GM12878 (cell line): ENCODE data around the gene CACNA1D.

Experiments
- CTCF ChIP-seq, 3 experiments: IDR thresholded peaks in 2 of 3; conservative IDR thresholded peaks in 1 of 3; 2 replicates each; pipeline ENCODE4 v1.5.1; 2011; ENCODE audit warnings: low read depth in 3 of 3, low read length in 3 of 3, mild to moderate bottlenecking in 3 of 3, control low read depth in 2 of 3, moderate library complexity in 2 of 3, inconsistent platforms in 1 of 3, mixed read lengths in 1 of 3; ENCODE audit not compliant: control insufficient read depth in 2 of 3, insufficient read depth in 1 of 3; ENCODE audit errors: extremely low read depth in 1 of 3
- EGR1 ChIP-seq, 2 experiments: IDR thresholded peaks; 1 replicate in 1 of 2; 2 replicates in 1 of 2; pipeline ENCODE4 v1.6.1; 2011 to 2012; ENCODE audit warnings: low read depth in 2 of 2, low read length in 2 of 2, borderline replicate concordance in 1 of 2, mild to moderate bottlenecking in 1 of 2, moderate library complexity in 1 of 2
- ELK1 ChIP-seq: IDR thresholded peaks from 2 replicates; pipeline ENCODE4 v1.6.1; 2012; ENCODE audit warnings: low read depth, low read length, improper control_type of control experiment
- JUND ChIP-seq: IDR thresholded peaks from 2 replicates; pipeline ENCODE4 v1.6.1; 2012; ENCODE audit warnings: low read depth, mild to moderate bottlenecking, low read length, improper control_type of control experiment, moderate library complexity
- KDM1A ChIP-seq: fragments of 200-600 bp; sonication (generic); IDR thresholded peaks from 2 replicates; pipeline ENCODE4 v1.6.1; 2016; ENCODE audit warnings: borderline replicate concordance
- NR2C2 ChIP-seq: IDR thresholded peaks from 2 replicates; pipeline ENCODE4 v1.6.1; 2011; ENCODE audit warnings: borderline replicate concordance, low read depth; ENCODE audit not compliant: control insufficient read depth, insufficient read length
- POLR2AphosphoS5 ChIP-seq: IDR thresholded peaks from 2 replicates; pipeline ENCODE4 v1.6.1; 2011; ENCODE audit warnings: mild to moderate bottlenecking, low read length, inconsistent platforms
- RB1 ChIP-seq: fragments of 450-650 bp; formaldehyde crosslinking; IDR thresholded peaks from 2 replicates; pipeline ENCODE4 v1.6.1; 2017; ENCODE audit warnings: mild to moderate bottlenecking, borderline replicate concordance
- SREBF1 ChIP-seq: IDR thresholded peaks from 2 replicates; pipeline ENCODE4 v1.6.1; 2012; ENCODE audit warnings: mild to moderate bottlenecking, low read length
- ZNF24 ChIP-seq: fragments of 450-650 bp; IDR thresholded peaks from 2 replicates; pipeline ENCODE4 v1.6.1; 2017; ENCODE audit warnings: antibody characterized with exemption, mild to moderate bottlenecking
- TF ChIP-seq, protein P1 (sequence below): fragments of 150-350 bp; IDR thresholded peaks from 2 replicates; pipeline ENCODE4 v1.6.1; 2016; ENCODE audit warnings: low read depth, low read length

DNA sequence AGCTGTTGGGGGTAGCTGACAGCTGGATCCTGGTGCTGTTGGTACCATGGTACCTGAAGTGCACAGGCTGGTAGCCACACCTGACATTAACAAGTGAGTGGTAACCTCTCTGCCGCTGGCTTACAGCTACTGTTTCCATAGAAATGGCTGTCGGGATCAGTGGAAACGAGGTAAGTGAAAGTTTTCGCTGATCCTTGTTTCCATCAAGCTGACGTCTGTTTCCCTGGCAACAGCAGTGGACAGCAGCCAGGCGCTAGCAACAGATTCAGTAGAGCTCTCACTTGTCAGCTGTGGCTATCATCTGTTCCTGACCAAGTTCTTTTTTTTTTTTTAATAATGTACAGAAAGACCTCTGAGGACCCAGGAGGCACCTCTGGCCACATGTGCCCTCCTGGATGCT lies 185.6 kb downstream of the CACNA1D start:
- TF ChIP-seq CTCF (IDR thresholded peaks at IDR 0.05 in 2 of 3, conservative IDR thresholded peaks at IDR 0.05 in 1 of 3; ENCODE audit: control insufficient read depth in 2 of 3, extremely low read depth in 1 of 3, insufficient read depth in 1 of 3, low read depth in 3 of 3, low read length in 3 of 3) (no peak), JUND (no peak), KDM1A (no peak), NR2C2 (no peak), RB1 (no peak), POLR2AphosphoS5 (no peak), SREBF1 (no peak), EGR1 (IDR thresholded peaks at IDR 0.05; ENCODE audit: borderline replicate concordance in 1 of 2, low read depth in 2 of 2, low read length in 2 of 2) (no peak), ELK1 (no peak), ZNF24 (no peak)
- TF ChIP-seq, protein P1, sequence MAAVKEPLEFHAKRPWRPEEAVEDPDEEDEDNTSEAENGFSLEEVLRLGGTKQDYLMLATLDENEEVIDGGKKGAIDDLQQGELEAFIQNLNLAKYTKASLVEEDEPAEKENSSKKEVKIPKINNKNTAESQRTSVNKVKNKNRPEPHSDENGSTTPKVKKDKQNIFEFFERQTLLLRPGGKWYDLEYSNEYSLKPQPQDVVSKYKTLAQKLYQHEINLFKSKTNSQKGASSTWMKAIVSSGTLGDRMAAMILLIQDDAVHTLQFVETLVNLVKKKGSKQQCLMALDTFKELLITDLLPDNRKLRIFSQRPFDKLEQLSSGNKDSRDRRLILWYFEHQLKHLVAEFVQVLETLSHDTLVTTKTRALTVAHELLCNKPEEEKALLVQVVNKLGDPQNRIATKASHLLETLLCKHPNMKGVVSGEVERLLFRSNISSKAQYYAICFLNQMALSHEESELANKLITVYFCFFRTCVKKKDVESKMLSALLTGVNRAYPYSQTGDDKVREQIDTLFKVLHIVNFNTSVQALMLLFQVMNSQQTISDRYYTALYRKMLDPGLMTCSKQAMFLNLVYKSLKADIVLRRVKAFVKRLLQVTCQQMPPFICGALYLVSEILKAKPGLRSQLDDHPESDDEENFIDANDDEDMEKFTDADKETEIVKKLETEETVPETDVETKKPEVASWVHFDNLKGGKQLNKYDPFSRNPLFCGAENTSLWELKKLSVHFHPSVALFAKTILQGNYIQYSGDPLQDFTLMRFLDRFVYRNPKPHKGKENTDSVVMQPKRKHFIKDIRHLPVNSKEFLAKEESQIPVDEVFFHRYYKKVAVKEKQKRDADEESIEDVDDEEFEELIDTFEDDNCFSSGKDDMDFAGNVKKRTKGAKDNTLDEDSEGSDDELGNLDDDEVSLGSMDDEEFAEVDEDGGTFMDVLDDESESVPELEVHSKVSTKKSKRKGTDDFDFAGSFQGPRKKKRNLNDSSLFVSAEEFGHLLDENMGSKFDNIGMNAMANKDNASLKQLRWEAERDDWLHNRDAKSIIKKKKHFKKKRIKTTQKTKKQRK = no peak
